WTC11 (cell line): ENCODE data around the gene SELENBP1. TPM values are rescaled to one million over a fixed set of nuclear protein-coding genes. Genes with fewer than 3 reads are reported as not detected.

ENCODE experiments used
- ESRRA ChIP-seq: sonication (generic); formaldehyde crosslinking; IDR thresholded peaks from 2 replicates; pipeline ENCODE4 v1.8.1; 2022; ENCODE audit warnings: mild to moderate bottlenecking, missing genetic modification reagents, borderline replicate concordance
- ETV6 ChIP-seq: sonication (generic); formaldehyde crosslinking; IDR thresholded peaks from 2 replicates; pipeline ENCODE4 v1.8.1; 2022; ENCODE audit warnings: mild to moderate bottlenecking, missing genetic modification reagents
- FOXJ3 ChIP-seq: sonication (generic); formaldehyde crosslinking; IDR thresholded peaks from 2 replicates; pipeline ENCODE4 v1.9.0; 2021; ENCODE audit warnings: missing genetic modification reagents, mild to moderate bottlenecking, borderline replicate concordance
- GABPB1 ChIP-seq: sonication (generic); formaldehyde crosslinking; IDR thresholded peaks from 2 replicates; pipeline ENCODE4 v1.8.1; 2023; ENCODE audit warnings: mild to moderate bottlenecking, missing genetic modification reagents
- KAT7 ChIP-seq: sonication (generic); formaldehyde crosslinking; IDR thresholded peaks from 2 replicates; pipeline ENCODE4 v1.8.1; 2023; ENCODE audit warnings: missing genetic modification reagents, mild to moderate bottlenecking, borderline replicate concordance
- NFATC4 ChIP-seq: fragments of 250-450 bp; sonication (Bioruptor Pico); IDR thresholded peaks from 2 replicates; pipeline ENCODE4 v1.9.0; 2021; ENCODE audit warnings: mild to moderate bottlenecking
- SMAD3 ChIP-seq: sonication (generic); formaldehyde crosslinking; IDR thresholded peaks from 2 replicates; pipeline ENCODE4 v1.8.0; 2022; ENCODE audit warnings: missing genetic modification reagents, mild to moderate bottlenecking, borderline replicate concordance
- TCF7 ChIP-seq: sonication (generic); formaldehyde crosslinking; IDR thresholded peaks from 2 replicates; pipeline ENCODE4 v1.8.0; 2022; ENCODE audit warnings: mild to moderate bottlenecking, low read depth, missing genetic modification reagents, moderate library complexity
- TEAD1 ChIP-seq: sonication (generic); formaldehyde crosslinking; IDR thresholded peaks from 2 replicates; pipeline ENCODE4 v1.8.0; 2022; ENCODE audit warnings: mild to moderate bottlenecking, missing genetic modification reagents
- total RNA-seq: library from RNA; stranded (reverse); gene quantifications from 3 replicates; pipeline ENCODE4 v1.2.3, GENCODE V29; 2021
- TF ChIP-seq, protein P1 (sequence below): fragments of 200-600 bp; IDR thresholded peaks from 2 replicates; pipeline ENCODE4 v1.8.0; 2022; ENCODE audit warnings: antibody characterized with exemption
- TF ChIP-seq, protein P2 (sequence below): sonication (generic); formaldehyde crosslinking; IDR thresholded peaks from 2 replicates; pipeline ENCODE4 v1.8.1; 2022; ENCODE audit warnings: low read depth, missing genetic modification reagents, borderline replicate concordance
- TF ChIP-seq, protein P3 (sequence below): fragments of 250-450 bp; sonication (Bioruptor Pico); IDR thresholded peaks from 2 replicates; pipeline ENCODE4 v1.9.0; 2021; ENCODE audit warnings: mild to moderate bottlenecking
- TF ChIP-seq, protein P4 (sequence below): fragments of 250-450 bp; sonication (Bioruptor Pico); IDR thresholded peaks from 2 replicates; pipeline ENCODE4 v2.1.2; 2022; ENCODE audit warnings: mild to moderate bottlenecking, moderate library complexity
- TF ChIP-seq, protein P5 (sequence below): sonication (generic); formaldehyde crosslinking; IDR thresholded peaks from 2 replicates; pipeline ENCODE4 v1.8.0; 2023; ENCODE audit warnings: mild to moderate bottlenecking, missing genetic modification reagents
- TF ChIP-seq, protein P6 (sequence below): sonication (generic); formaldehyde crosslinking; IDR thresholded peaks from 2 replicates; pipeline ENCODE4 v1.8.0; 2023; ENCODE audit warnings: missing genetic modification reagents
- TF ChIP-seq, protein P7 (sequence below): sonication (generic); formaldehyde crosslinking; IDR thresholded peaks from 2 replicates; pipeline ENCODE4 v1.8.1; 2023; ENCODE audit warnings: mild to moderate bottlenecking, moderate library complexity, missing genetic modification reagents
- TF ChIP-seq, protein P8 (sequence below): sonication (generic); formaldehyde crosslinking; conservative IDR thresholded peaks from 2 replicates; pipeline ENCODE4 v1.8.1; 2023; ENCODE audit warnings: mild to moderate bottlenecking, low read depth, missing genetic modification reagents, moderate library complexity
- TF ChIP-seq, protein P9 (sequence below): fragments of 250-450 bp; sonication (Bioruptor Pico); IDR thresholded peaks from 2 replicates; pipeline ENCODE4 v1.8.0; 2021; ENCODE audit warnings: mild to moderate bottlenecking

SELENBP1 gene
- total RNA-seq, 1 experiment from 2014 or later = 17.9 TPM

DNA sequence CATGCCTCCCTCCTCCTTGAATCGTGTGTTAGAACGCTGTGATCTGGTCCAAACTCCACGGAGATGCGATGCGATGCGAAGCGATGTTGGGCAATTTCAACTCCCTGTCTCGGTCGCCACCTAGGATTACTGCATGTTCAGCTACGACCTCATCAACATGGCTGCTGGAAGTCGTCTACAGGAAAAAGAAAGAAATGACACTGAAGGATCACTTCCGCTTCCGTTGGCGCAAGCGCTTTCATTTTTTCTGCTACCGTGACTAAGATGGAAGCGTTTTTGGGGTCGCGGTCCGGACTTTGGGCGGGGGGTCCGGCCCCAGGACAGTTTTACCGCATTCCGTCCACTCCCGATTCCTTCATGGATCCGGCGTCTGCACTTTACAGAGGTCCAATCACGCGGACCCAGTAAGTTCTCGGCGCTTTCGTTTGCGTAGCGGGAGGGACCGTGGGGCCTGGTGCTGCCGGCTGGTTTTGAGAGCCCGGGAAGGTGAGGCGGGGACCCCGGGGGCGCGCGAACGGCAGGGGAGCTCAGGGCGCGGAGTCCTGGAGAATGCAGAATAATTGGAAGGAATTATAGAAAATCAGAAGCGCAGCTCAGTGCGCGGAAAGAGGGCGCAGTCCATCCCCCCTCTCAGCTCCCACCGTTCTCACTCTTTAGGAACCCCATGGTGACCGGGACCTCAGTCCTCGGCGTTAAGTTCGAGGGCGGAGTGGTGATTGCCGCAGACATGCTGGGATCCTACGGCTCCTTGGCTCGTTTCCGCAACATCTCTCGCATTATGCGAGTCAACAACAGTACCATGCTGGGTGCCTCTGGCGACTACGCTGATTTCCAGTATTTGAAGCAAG, 27.0 kb upstream of the SELENBP1 start, which contains the start of gene PSMB4 (continued):
- TF ChIP-seq GABPB1 (peak; percentile 63; the same call in 1 of the 2 replicates), NFATC4 (CRISPR knock-in tag) (no peak), SMAD3 (CRISPR knock-in tag) (peak; percentile 59; the same call in 1 of the 2 replicates), ESRRA (CRISPR knock-in tag) (peak; percentile 29; the same call in 1 of the 2 replicates), TCF7 (CRISPR knock-in tag) (no peak), FOXJ3 (no peak), TEAD1 (peak; percentile 62), KAT7 (0 out of 2 replicates have a peak, but pooled peaks have one; percentile 76), ETV6 (no peak)
- TF ChIP-seq, protein P1, sequence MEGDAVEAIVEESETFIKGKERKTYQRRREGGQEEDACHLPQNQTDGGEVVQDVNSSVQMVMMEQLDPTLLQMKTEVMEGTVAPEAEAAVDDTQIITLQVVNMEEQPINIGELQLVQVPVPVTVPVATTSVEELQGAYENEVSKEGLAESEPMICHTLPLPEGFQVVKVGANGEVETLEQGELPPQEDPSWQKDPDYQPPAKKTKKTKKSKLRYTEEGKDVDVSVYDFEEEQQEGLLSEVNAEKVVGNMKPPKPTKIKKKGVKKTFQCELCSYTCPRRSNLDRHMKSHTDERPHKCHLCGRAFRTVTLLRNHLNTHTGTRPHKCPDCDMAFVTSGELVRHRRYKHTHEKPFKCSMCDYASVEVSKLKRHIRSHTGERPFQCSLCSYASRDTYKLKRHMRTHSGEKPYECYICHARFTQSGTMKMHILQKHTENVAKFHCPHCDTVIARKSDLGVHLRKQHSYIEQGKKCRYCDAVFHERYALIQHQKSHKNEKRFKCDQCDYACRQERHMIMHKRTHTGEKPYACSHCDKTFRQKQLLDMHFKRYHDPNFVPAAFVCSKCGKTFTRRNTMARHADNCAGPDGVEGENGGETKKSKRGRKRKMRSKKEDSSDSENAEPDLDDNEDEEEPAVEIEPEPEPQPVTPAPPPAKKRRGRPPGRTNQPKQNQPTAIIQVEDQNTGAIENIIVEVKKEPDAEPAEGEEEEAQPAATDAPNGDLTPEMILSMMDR = no peak
- TF ChIP-seq, protein P2, sequence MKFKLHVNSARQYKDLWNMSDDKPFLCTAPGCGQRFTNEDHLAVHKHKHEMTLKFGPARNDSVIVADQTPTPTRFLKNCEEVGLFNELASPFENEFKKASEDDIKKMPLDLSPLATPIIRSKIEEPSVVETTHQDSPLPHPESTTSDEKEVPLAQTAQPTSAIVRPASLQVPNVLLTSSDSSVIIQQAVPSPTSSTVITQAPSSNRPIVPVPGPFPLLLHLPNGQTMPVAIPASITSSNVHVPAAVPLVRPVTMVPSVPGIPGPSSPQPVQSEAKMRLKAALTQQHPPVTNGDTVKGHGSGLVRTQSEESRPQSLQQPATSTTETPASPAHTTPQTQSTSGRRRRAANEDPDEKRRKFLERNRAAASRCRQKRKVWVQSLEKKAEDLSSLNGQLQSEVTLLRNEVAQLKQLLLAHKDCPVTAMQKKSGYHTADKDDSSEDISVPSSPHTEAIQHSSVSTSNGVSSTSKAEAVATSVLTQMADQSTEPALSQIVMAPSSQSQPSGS (CRISPR knock-in tag) = no peak
- TF ChIP-seq, protein P3, sequence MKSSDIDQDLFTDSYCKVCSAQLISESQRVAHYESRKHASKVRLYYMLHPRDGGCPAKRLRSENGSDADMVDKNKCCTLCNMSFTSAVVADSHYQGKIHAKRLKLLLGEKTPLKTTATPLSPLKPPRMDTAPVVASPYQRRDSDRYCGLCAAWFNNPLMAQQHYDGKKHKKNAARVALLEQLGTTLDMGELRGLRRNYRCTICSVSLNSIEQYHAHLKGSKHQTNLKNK (CRISPR knock-in tag) = no peak
- TF ChIP-seq, protein P4, sequence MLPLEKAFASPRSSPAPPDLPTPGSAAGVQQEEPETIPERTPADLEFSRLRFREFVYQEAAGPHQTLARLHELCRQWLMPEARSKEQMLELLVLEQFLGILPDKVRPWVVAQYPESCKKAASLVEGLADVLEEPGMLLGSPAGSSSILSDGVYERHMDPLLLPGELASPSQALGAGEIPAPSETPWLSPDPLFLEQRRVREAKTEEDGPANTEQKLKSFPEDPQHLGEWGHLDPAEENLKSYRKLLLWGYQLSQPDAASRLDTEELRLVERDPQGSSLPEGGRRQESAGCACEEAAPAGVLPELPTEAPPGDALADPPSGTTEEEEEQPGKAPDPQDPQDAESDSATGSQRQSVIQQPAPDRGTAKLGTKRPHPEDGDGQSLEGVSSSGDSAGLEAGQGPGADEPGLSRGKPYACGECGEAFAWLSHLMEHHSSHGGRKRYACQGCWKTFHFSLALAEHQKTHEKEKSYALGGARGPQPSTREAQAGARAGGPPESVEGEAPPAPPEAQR (CRISPR knock-in tag) = no peak
- TF ChIP-seq, protein P5, sequence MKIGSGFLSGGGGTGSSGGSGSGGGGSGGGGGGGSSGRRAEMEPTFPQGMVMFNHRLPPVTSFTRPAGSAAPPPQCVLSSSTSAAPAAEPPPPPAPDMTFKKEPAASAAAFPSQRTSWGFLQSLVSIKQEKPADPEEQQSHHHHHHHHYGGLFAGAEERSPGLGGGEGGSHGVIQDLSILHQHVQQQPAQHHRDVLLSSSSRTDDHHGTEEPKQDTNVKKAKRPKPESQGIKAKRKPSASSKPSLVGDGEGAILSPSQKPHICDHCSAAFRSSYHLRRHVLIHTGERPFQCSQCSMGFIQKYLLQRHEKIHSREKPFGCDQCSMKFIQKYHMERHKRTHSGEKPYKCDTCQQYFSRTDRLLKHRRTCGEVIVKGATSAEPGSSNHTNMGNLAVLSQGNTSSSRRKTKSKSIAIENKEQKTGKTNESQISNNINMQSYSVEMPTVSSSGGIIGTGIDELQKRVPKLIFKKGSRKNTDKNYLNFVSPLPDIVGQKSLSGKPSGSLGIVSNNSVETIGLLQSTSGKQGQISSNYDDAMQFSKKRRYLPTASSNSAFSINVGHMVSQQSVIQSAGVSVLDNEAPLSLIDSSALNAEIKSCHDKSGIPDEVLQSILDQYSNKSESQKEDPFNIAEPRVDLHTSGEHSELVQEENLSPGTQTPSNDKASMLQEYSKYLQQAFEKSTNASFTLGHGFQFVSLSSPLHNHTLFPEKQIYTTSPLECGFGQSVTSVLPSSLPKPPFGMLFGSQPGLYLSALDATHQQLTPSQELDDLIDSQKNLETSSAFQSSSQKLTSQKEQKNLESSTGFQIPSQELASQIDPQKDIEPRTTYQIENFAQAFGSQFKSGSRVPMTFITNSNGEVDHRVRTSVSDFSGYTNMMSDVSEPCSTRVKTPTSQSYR (CRISPR knock-in tag) = no peak
- TF ChIP-seq, protein P6, sequence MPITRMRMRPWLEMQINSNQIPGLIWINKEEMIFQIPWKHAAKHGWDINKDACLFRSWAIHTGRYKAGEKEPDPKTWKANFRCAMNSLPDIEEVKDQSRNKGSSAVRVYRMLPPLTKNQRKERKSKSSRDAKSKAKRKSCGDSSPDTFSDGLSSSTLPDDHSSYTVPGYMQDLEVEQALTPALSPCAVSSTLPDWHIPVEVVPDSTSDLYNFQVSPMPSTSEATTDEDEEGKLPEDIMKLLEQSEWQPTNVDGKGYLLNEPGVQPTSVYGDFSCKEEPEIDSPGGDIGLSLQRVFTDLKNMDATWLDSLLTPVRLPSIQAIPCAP (CRISPR knock-in tag) = no peak
- TF ChIP-seq, protein P7, sequence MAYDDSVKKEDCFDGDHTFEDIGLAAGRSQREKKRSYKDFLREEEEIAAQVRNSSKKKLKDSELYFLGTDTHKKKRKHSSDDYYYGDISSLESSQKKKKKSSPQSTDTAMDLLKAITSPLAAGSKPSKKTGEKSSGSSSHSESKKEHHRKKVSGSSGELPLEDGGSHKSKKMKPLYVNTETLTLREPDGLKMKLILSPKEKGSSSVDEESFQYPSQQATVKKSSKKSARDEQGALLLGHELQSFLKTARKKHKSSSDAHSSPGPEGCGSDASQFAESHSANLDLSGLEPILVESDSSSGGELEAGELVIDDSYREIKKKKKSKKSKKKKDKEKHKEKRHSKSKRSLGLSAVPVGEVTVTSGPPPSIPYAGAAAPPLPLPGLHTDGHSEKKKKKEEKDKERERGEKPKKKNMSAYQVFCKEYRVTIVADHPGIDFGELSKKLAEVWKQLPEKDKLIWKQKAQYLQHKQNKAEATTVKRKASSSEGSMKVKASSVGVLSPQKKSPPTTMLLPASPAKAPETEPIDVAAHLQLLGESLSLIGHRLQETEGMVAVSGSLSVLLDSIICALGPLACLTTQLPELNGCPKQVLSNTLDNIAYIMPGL (CRISPR knock-in tag) = peak; percentile 35; the same call in 1 of the 2 replicates
- TF ChIP-seq, protein P8, sequence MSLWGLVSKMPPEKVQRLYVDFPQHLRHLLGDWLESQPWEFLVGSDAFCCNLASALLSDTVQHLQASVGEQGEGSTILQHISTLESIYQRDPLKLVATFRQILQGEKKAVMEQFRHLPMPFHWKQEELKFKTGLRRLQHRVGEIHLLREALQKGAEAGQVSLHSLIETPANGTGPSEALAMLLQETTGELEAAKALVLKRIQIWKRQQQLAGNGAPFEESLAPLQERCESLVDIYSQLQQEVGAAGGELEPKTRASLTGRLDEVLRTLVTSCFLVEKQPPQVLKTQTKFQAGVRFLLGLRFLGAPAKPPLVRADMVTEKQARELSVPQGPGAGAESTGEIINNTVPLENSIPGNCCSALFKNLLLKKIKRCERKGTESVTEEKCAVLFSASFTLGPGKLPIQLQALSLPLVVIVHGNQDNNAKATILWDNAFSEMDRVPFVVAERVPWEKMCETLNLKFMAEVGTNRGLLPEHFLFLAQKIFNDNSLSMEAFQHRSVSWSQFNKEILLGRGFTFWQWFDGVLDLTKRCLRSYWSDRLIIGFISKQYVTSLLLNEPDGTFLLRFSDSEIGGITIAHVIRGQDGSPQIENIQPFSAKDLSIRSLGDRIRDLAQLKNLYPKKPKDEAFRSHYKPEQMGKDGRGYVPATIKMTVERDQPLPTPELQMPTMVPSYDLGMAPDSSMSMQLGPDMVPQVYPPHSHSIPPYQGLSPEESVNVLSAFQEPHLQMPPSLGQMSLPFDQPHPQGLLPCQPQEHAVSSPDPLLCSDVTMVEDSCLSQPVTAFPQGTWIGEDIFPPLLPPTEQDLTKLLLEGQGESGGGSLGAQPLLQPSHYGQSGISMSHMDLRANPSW (CRISPR knock-in tag) = no peak
- TF ChIP-seq, protein P9, sequence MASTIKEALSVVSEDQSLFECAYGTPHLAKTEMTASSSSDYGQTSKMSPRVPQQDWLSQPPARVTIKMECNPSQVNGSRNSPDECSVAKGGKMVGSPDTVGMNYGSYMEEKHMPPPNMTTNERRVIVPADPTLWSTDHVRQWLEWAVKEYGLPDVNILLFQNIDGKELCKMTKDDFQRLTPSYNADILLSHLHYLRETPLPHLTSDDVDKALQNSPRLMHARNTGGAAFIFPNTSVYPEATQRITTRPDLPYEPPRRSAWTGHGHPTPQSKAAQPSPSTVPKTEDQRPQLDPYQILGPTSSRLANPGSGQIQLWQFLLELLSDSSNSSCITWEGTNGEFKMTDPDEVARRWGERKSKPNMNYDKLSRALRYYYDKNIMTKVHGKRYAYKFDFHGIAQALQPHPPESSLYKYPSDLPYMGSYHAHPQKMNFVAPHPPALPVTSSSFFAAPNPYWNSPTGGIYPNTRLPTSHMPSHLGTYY (CRISPR knock-in tag) = no peak
